H9 (cell line): Measurements from ENCODE around the gene CHRNB4. TPM values are rescaled to one million over a fixed set of nuclear protein-coding genes. Genes with fewer than 3 reads are reported as not detected.

Experiments used
- DNase-seq: peaks from one replicate; pipeline ENCODE4 v3.0.0-alpha.2; 2017
- H2AFZ ChIP-seq: one replicate; pipeline ENCODE4 v1.6.1; 2013; ENCODE audit warnings: mild to moderate bottlenecking, low read length, control low read depth, moderate library complexity
- H2AK5ac ChIP-seq: 2 replicates; pipeline ENCODE4 v1.6.1; 2013; ENCODE audit warnings: low read length, control low read depth, mixed read lengths; ENCODE audit not compliant: insufficient read length
- H2BK120ac ChIP-seq: one replicate; pipeline ENCODE4 v1.6.1; 2013; ENCODE audit warnings: low read depth, mild to moderate bottlenecking, low read length, control low read depth, inconsistent platforms; ENCODE audit not compliant: poor library complexity, severe bottlenecking
- H2BK12ac ChIP-seq: 2 replicates; pipeline ENCODE4 v1.6.1; 2013; ENCODE audit warnings: low read length, control low read depth, mixed read lengths, low read depth; ENCODE audit not compliant: insufficient read length
- H2BK15ac ChIP-seq: 2 replicates; pipeline ENCODE4 v1.6.1; 2013; ENCODE audit warnings: low read depth, low read length, control low read depth
- H2BK20ac ChIP-seq: one replicate; pipeline ENCODE4 v1.6.1; 2013; ENCODE audit warnings: low read depth, mild to moderate bottlenecking, low read length, control low read depth, inconsistent platforms; ENCODE audit not compliant: poor library complexity, severe bottlenecking
- H2BK5ac ChIP-seq: 2 replicates; pipeline ENCODE4 v1.6.1; 2013; ENCODE audit warnings: low read length, control low read depth, mixed read lengths; ENCODE audit not compliant: insufficient read length
- H3K14ac ChIP-seq: 2 replicates; pipeline ENCODE4 v1.6.1; 2013; ENCODE audit warnings: low read length, control low read depth; ENCODE audit not compliant: insufficient read depth
- H3K18ac ChIP-seq: 2 replicates; pipeline ENCODE4 v1.6.1; 2013; ENCODE audit warnings: low read depth, mild to moderate bottlenecking, mixed read lengths, low read length, control low read depth; ENCODE audit not compliant: insufficient read length
- H3K23ac ChIP-seq: 2 replicates; pipeline ENCODE4 v1.6.1; 2013; ENCODE audit warnings: low read length, control low read depth, mixed read lengths, low read depth; ENCODE audit not compliant: insufficient read length
- H3K23me2 ChIP-seq: 2 replicates; pipeline ENCODE4 v1.6.1; 2013; ENCODE audit warnings: low read depth, mild to moderate bottlenecking, mixed read lengths, low read length, control low read depth; ENCODE audit not compliant: insufficient read length, poor library complexity, severe bottlenecking
- H3K27ac ChIP-seq: 2 replicates; pipeline ENCODE4 v1.5.1; 2013; ENCODE audit warnings: low read length, control low read depth, mixed read lengths, low read depth; ENCODE audit not compliant: insufficient read length
- H3K27me3 ChIP-seq: 2 replicates; pipeline ENCODE4 v1.6.1; 2013; ENCODE audit warnings: low read length, control low read depth, inconsistent platforms; ENCODE audit not compliant: insufficient read depth
- H3K4ac ChIP-seq: 2 replicates; pipeline ENCODE4 v1.6.1; 2013; ENCODE audit warnings: low read depth, mild to moderate bottlenecking, control low read depth, inconsistent platforms, low read length, moderate library complexity
- H3K4me1 ChIP-seq: 2 replicates; pipeline ENCODE4 v1.6.1; 2013; ENCODE audit warnings: low read length, control low read depth, inconsistent platforms; ENCODE audit not compliant: insufficient read depth
- H3K4me2 ChIP-seq: 2 replicates; pipeline ENCODE4 v1.6.1; 2013; ENCODE audit warnings: low read length, control low read depth, mixed read lengths; ENCODE audit not compliant: insufficient read length, insufficient read depth
- H3K56ac ChIP-seq: 2 replicates; pipeline ENCODE4 v1.6.1; 2013; ENCODE audit warnings: low read depth, mild to moderate bottlenecking, mixed read lengths, low read length, control low read depth; ENCODE audit not compliant: insufficient read length
- H3K79me1 ChIP-seq: 2 replicates; pipeline ENCODE4 v1.6.1; 2013; ENCODE audit warnings: low read depth, mild to moderate bottlenecking, moderate library complexity, low read length, control low read depth, inconsistent platforms; ENCODE audit not compliant: insufficient read depth, poor library complexity, severe bottlenecking
- H3K79me2 ChIP-seq: 2 replicates; pipeline ENCODE4 v1.6.1; 2013; ENCODE audit warnings: low read length, control low read depth, inconsistent platforms; ENCODE audit not compliant: insufficient read depth
- H3K9ac ChIP-seq: 2 replicates; pipeline ENCODE4 v1.6.1; 2013; ENCODE audit warnings: low read length, control low read depth, mixed read lengths; ENCODE audit not compliant: insufficient read length; ENCODE audit errors: extremely low read depth
- H3K9me3 ChIP-seq: one replicate; pipeline ENCODE4 v1.6.1; 2013; ENCODE audit warnings: low read depth, low read length, inconsistent platforms; ENCODE audit not compliant: control insufficient read depth
- H3T11ph ChIP-seq: one replicate; pipeline ENCODE4 v1.6.1; 2013; ENCODE audit warnings: mild to moderate bottlenecking, low read length, control low read depth, inconsistent platforms
- H4K20me1 ChIP-seq: one replicate; pipeline ENCODE4 v1.6.1; 2013; ENCODE audit not compliant: control insufficient read depth, insufficient read length, insufficient read depth
- H4K5ac ChIP-seq: 2 replicates; pipeline ENCODE4 v1.6.1; 2013; ENCODE audit warnings: low read depth, mild to moderate bottlenecking, mixed read lengths, low read length, control low read depth; ENCODE audit not compliant: insufficient read length
- H4K8ac ChIP-seq: replicated peaks from 2 replicates; pipeline ENCODE4 v1.6.1; 2013; ENCODE audit warnings: low read length, control low read depth, mixed read lengths, low read depth; ENCODE audit not compliant: insufficient read length
- H4K91ac ChIP-seq: 2 replicates; pipeline ENCODE4 v1.6.1; 2013; ENCODE audit warnings: low read depth, mild to moderate bottlenecking, moderate library complexity, mixed read lengths, low read length, control low read depth; ENCODE audit not compliant: insufficient read length
- H3K27ac Mint-ChIP-seq, 3 experiments: 2 replicates in 2 of 3; 3 replicates in 1 of 3; pipeline ENCODE4 v1.8.0; 2020 to 2021; ENCODE audit warnings: mixed read lengths in 3 of 3, mild to moderate bottlenecking in 1 of 3, moderate library complexity in 1 of 3
- H3K27me3 Mint-ChIP-seq: 2 replicates; pipeline ENCODE4 v1.8.0; 2021; ENCODE audit warnings: low read depth, mild to moderate bottlenecking, moderate library complexity, mixed read lengths
- H3K36me3 Mint-ChIP-seq, 3 experiments: 2 replicates in 2 of 3; 3 replicates in 1 of 3; pipeline ENCODE4 v1.8.0; 2020 to 2021; ENCODE audit warnings: low read depth in 3 of 3, mixed read lengths in 3 of 3; ENCODE audit not compliant: insufficient read depth in 1 of 3
- H3K4me1 Mint-ChIP-seq, 2 experiments: 2 replicates each; pipeline ENCODE4 v1.8.0; 2020; ENCODE audit warnings: mixed read lengths in 2 of 2
- H3K4me3 Mint-ChIP-seq, 2 experiments: 2 replicates in 1 of 2; 3 replicates in 1 of 2; pipeline ENCODE4 v1.8.0; 2020 to 2021; ENCODE audit warnings: mild to moderate bottlenecking in 2 of 2, mixed read lengths in 2 of 2, moderate library complexity in 1 of 2
- H3K9me3 Mint-ChIP-seq, 2 experiments: 2 replicates in 1 of 2; 3 replicates in 1 of 2; pipeline ENCODE4 v1.8.0; 2020; ENCODE audit warnings: mild to moderate bottlenecking in 2 of 2, mixed read lengths in 2 of 2, moderate library complexity in 1 of 2
- WGBS: extraction: QIAGEN DNeasy Blood & Tissue Kit; methylation state at CpG from one replicate; pipeline ENCODE4 v1.1.7; 2013; ENCODE audit warnings: missing lambda C conversion rate, low lambda C conversion rate, mixed read lengths; ENCODE audit not compliant: insufficient read length; ENCODE audit errors: extremely low coverage; 5-methylcytosine and 5-hydroxymethylcytosine counted together
- total RNA-seq: library from RNA; stranded (reverse); gene quantifications from 2 replicates; pipeline ENCODE4 v1.2.1, GENCODE V29; 2021
- TF ChIP-seq, protein P1 (sequence below): fragments of 200-600 bp; sonication (generic); conservative IDR thresholded peaks from 3 replicates; pipeline ENCODE4 v1.8.0; 2021; ENCODE audit warnings: antibody characterized with exemption, mild to moderate bottlenecking

Gene CHRNB4
- total RNA-seq, 1 experiment from 2014 or later = 1.9 TPM

DNA sequence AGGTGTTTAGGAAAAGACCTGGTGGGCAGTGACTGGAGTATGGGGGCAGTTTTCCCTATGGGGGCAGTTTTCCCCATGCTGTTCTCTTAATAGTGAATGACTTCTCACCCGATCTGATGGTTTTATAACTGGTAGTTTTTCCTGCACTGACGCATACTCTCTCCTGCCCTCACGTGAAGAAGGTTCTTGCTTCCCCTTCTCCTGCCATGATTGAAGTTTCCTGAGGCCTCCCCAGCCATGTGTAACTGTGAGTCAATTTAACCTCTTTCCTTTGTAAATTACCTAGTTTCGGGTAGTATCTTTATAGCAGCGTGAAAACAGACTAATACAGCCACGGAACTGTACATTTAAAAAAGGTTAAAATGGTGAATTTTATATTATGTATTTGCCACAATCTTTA lies 25.0 kb upstream of the CHRNB4 start:
- no peak overlapping the region for H4K91ac ChIP-seq
- no peak for DNase-seq
- H3K18ac ChIP-seq = no peak overlapping the region
- Mint-ChIP-seq H3K4me3 (no peak overlapping the region), H3K4me1 (peaks cover 11 to 23% of the 10 kb centered on the region in 2 experiments), H3K27me3 (peaks cover 18% of the 10 kb centered on the region), H3K9me3 (no peaks in the 10 kb centered on the region), H3K27ac (no peak overlapping the region), H3K36me3 (no peaks in the 10 kb centered on the region)
- H3K9ac ChIP-seq = no peak overlapping the region
- no peak overlapping the region for H2BK20ac ChIP-seq
- H2BK15ac ChIP-seq = no peak overlapping the region
- H2BK5ac ChIP-seq = no peak overlapping the region
- no peak overlapping the region for H2BK120ac ChIP-seq
- H3K23me2 ChIP-seq = peaks cover 4% of the 10 kb centered on the region
- TF ChIP-seq, protein P1, sequence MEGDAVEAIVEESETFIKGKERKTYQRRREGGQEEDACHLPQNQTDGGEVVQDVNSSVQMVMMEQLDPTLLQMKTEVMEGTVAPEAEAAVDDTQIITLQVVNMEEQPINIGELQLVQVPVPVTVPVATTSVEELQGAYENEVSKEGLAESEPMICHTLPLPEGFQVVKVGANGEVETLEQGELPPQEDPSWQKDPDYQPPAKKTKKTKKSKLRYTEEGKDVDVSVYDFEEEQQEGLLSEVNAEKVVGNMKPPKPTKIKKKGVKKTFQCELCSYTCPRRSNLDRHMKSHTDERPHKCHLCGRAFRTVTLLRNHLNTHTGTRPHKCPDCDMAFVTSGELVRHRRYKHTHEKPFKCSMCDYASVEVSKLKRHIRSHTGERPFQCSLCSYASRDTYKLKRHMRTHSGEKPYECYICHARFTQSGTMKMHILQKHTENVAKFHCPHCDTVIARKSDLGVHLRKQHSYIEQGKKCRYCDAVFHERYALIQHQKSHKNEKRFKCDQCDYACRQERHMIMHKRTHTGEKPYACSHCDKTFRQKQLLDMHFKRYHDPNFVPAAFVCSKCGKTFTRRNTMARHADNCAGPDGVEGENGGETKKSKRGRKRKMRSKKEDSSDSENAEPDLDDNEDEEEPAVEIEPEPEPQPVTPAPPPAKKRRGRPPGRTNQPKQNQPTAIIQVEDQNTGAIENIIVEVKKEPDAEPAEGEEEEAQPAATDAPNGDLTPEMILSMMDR = no peak
- peaks cover 7% of the 10 kb centered on the region; the same call in 1 of the 2 replicates for H3K4me1 ChIP-seq
- H3K14ac ChIP-seq = no peak overlapping the region
- no peak overlapping the region for H4K5ac ChIP-seq
- no peaks in the 10 kb centered on the region for H4K20me1 ChIP-seq
- WGBS = no CpG with 5 or more reads among the region's 6 CpGs
- H2AFZ ChIP-seq = no peak overlapping the region
- H3K4me2 ChIP-seq = no peak overlapping the region
- H2AK5ac ChIP-seq = no peak overlapping the region
- no peak overlapping the region for H3K23ac ChIP-seq
- no peak overlapping the region for H2BK12ac ChIP-seq
- no peaks in the 10 kb centered on the region for H3K27me3 ChIP-seq
- no peak overlapping the region for H3K56ac ChIP-seq
- no peaks in the 10 kb centered on the region for H3K79me2 ChIP-seq
- no peaks in the 10 kb centered on the region for H3K9me3 ChIP-seq
- no peak overlapping the region for H3K4ac ChIP-seq
- H3T11ph ChIP-seq = no peak overlapping the region
- no peak overlapping the region for H3K27ac ChIP-seq
- H3K79me1 ChIP-seq = no peaks in the 10 kb centered on the region
- H4K8ac ChIP-seq = no peak overlapping the region
